ENCODE data around the gene SLC26A11.
"Not testable (repeated sequence)": the region's sequence is repeated elsewhere in the genome, so short reads cannot be mapped to it uniquely, and the experiment has no call there.

SLC26A11 gene

GRCh38 chr17:80253631-80254395, 33.6 kb downstream of the SLC26A11 start:
- DNase-seq (ENCODE audit: low spot score), result no peak
- H3K27ac ChIP-seq, result peak overlapping the region; percentile 98
- POLR2A ChIA-PET (ENCODE audit: low non-redundant PET), result interaction anchor here (0.5 kb wide), 1 partner anchor 113 kb away, joined by 3 read pairs; no protein-coding TSS in a partner anchor
- no peak for TF ChIP-seq CTCF (conservative IDR thresholded peaks at IDR 0.05; ENCODE audit: low read depth)
- CTCF ChIA-PET, result interaction anchor here (0.6 to 1.1 kb wide), 3 partner anchors 58 to 105 kb away, joined by 3 to 4 read pairs (median 3); no protein-coding TSS in a partner anchor

- peak; percentile 76 for DNase-seq (ENCODE audit: low spot score)
- no peak for TF ChIP-seq CTCF (conservative IDR thresholded peaks at IDR 0.05; ENCODE audit: low read depth)
- ChIA-PET CTCF (interaction anchor here (0.9 kb wide), 1 partner anchor 172 kb away, joined by 3 read pairs; no protein-coding TSS in a partner anchor), POLR2A (ENCODE audit: low non-redundant PET) (interaction anchor here (0.6 kb wide), 1 partner anchor 35 kb away, joined by 3 read pairs; the partner anchor contains the start of gene SGSH)
- H3K27ac ChIP-seq, result peak overlapping the region; percentile 98
These were observed 34.4 kb downstream of the SLC26A11 start for GRCh38 chr17:80254396-80255251.

DNA sequence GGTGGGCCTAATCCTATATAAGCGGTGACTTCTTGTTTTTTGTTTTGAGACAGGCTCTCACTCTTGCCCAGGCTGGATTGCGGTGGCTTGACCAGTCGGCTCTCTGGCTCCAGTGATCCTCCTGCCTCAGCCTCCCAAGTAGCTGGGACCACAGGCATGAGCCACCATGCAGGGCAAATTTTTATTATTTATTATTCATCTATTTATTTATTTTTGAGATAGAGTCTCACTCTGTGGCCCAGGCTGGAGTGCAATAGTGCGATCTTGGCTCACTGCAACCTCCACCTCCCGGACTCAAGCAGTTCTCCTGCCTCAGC, 35.8 kb downstream of the SLC26A11 start:
- ChIA-PET POLR2A (ENCODE audit: low non-redundant PET) (no interaction called here), CTCF (interaction anchor here (0.7 to 0.9 kb wide), 2 partner anchors 68 to 250 kb away, joined by 3 read pairs; no protein-coding TSS in a partner anchor)
- DNase-seq (ENCODE audit: low spot score), result no peak
- peak overlapping the region; percentile 98 for H3K27ac ChIP-seq
- TF ChIP-seq CTCF (conservative IDR thresholded peaks at IDR 0.05; ENCODE audit: low read depth), result no peak

DNA sequence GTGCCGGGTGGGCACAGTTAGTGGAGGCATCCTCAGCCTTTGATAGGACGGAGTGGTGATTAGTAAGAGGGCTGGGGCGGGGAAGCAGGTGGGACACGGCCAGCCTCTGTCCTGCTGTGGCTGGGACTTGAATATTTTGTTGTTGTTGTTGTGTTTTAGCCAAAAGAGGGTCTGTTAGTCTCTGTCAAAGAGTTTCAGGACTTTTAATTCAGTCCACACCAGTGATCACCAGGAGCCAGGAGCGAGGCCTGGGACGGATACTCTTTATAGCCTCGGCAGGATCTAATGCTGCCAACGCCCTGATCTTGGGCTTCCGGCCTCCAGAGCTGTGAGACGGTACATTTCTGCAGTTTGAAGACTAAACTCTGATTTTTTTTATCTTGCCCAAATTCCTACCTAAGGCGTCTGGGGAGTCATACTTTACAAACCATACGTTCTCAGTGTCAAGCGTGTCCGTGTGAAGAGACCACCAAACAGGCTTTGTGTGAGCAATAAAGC, 37.5 kb downstream of the SLC26A11 start:
- no peak for TF ChIP-seq CTCF (conservative IDR thresholded peaks at IDR 0.05; ENCODE audit: low read depth)
- no peak for DNase-seq (ENCODE audit: low spot score)
- H3K27ac ChIP-seq, result peak overlapping the region; percentile 98
- POLR2A ChIA-PET (ENCODE audit: low non-redundant PET), result interaction anchor here (0.5 kb wide), 1 partner anchor 150 kb away, joined by 3 read pairs; no protein-coding TSS in a partner anchor
- CTCF ChIA-PET, result interaction anchor here (0.7 kb wide), 1 partner anchor 119 kb away, joined by 3 read pairs; no protein-coding TSS in a partner anchor

- ChIA-PET CTCF (interaction anchor here (0.7 kb wide), 1 partner anchor 118 kb away, joined by 3 read pairs; no protein-coding TSS in a partner anchor), POLR2A (ENCODE audit: low non-redundant PET) (interaction anchor here (0.5 kb wide), 1 partner anchor 150 kb away, joined by 3 read pairs; no protein-coding TSS in a partner anchor)
- not testable (repeated sequence) for DNase-seq (ENCODE audit: low spot score)
- H3K27ac ChIP-seq, result peak overlapping the region; percentile 98
These were observed 38.1 kb downstream of the SLC26A11 start for GRCh38 chr17:80258296-80258695.

DNA sequence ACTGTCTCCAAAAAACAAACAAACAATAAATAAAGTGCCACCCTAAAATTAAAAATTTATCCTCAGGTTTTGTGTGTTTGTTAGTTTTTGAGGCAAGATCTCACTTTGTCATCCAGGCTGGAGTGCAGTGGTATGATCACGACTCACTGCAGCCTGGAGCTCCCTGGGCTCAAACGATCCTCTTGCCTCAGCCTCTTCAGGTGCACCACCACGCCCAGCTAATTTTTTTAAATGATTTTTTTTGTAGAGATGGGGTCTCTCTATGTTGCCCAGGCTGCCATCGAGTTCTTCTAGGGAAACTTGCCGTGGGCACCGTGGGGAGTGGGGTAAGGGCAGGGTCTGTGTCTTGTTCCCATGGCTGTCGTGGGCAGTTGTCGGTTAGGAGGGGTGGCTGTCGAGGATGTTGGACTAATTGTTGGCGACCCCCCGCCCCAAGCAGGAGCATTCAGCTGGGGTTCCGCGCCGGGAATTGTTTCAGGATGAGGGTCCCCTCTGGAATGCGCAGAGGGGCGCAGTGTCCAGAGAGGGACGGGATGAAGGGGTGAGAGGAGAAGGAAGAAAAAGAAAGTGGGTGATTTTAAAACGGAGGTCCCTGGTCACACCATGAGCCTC, 39.3 kb downstream of the SLC26A11 start:
- CTCF ChIA-PET, result no interaction called here

More for the DNA sequence above, 39.3 kb downstream of the SLC26A11 start:
- POLR2A ChIA-PET (ENCODE audit: low non-redundant PET), result no interaction called here
- H3K27ac ChIP-seq, result peak overlapping the region; percentile 98
- no peak for DNase-seq (ENCODE audit: low spot score)
- TF ChIP-seq CTCF (conservative IDR thresholded peaks at IDR 0.05; ENCODE audit: low read depth), result no peak

All from RWPE1 (cell line).